Chondrocyte (in vitro differentiated cells): ENCODE results near the gene TACR1. TPM values are rescaled to one million over a fixed set of nuclear protein-coding genes. Genes with fewer than 3 reads are reported as not detected.

Experiments
- DNase-seq: peaks from one replicate; pipeline ENCODE4 v3.0.0; 2021; ENCODE audit warnings: mixed read lengths, low spot score
- H3K27ac Mint-ChIP-seq: one replicate; pipeline ENCODE4 v1.8.0; 2021; ENCODE audit warnings: mild to moderate bottlenecking, moderate library complexity, mixed read lengths; ENCODE audit not compliant: unreplicated experiment
- H3K27me3 Mint-ChIP-seq: 2 replicates; pipeline ENCODE4 v1.8.0; 2021; ENCODE audit warnings: low read depth, mixed read lengths
- H3K36me3 Mint-ChIP-seq: 2 replicates; pipeline ENCODE4 v1.8.0; 2021; ENCODE audit warnings: low read depth, mixed read lengths
- H3K4me1 Mint-ChIP-seq: 2 replicates; pipeline ENCODE4 v1.8.0; 2021; ENCODE audit warnings: low read depth, mild to moderate bottlenecking, mixed read lengths
- H3K4me3 Mint-ChIP-seq: one replicate; pipeline ENCODE4 v1.8.0; 2021; ENCODE audit warnings: mild to moderate bottlenecking, moderate library complexity, mixed read lengths; ENCODE audit not compliant: unreplicated experiment
- H3K9me3 Mint-ChIP-seq: 2 replicates; pipeline ENCODE4 v1.8.0; 2021; ENCODE audit warnings: low read depth, mixed read lengths
- total RNA-seq: library from RNA; stranded (reverse); gene quantifications from 3 replicates; pipeline ENCODE4 v1.2.1, GENCODE V29; 2021
- TF ChIP-seq, protein P1 (sequence below): fragments of 200-600 bp; sonication (generic); IDR thresholded peaks from 2 replicates; pipeline ENCODE4 v1.5.0; 2021; ENCODE audit warnings: antibody characterized with exemption, mild to moderate bottlenecking, moderate library complexity

TACR1 gene
- total RNA-seq, 1 donor from 2014 or later: not detected

DNA sequence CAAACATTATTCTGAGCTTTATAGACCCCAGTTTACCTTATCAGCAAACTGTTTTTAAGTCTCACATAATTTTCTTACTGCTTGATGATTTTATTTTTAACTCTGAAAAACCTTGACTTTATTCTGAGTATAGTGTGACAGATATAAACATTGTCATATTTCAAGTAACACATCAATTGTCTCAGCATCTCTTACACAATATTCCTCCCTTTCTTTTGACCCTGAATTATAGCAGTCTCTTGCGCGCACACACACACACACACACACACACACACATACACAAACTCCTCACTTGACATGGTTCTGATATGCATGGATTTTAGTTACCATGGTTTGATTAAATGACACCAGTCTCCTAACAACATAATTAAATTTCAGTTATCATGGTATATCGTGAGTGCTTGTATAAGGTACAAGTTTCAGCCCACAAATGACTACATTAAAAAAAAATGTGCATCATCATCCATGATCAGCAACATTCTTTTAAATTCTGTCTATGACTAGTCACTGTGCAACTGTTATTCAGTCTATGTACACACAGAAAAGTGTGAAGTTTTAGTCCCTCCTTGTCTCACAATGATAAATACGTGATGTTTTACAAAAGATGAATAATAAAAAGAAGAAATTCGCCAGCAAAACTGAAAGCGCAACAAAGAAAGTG is 39.5 kb upstream of the TACR1 start:
- peaks cover 20% of the 10 kb centered on the region for H3K9me3 Mint-ChIP-seq
- peak overlapping the region; percentile 45 for H3K27ac Mint-ChIP-seq
- no peaks in the 10 kb centered on the region for H3K27me3 Mint-ChIP-seq
- peaks cover 10% of the 10 kb centered on the region for H3K4me1 Mint-ChIP-seq
- no peak overlapping the region for H3K4me3 Mint-ChIP-seq
- H3K36me3 Mint-ChIP-seq: peaks cover 2% of the 10 kb centered on the region
- TF ChIP-seq, protein P1, sequence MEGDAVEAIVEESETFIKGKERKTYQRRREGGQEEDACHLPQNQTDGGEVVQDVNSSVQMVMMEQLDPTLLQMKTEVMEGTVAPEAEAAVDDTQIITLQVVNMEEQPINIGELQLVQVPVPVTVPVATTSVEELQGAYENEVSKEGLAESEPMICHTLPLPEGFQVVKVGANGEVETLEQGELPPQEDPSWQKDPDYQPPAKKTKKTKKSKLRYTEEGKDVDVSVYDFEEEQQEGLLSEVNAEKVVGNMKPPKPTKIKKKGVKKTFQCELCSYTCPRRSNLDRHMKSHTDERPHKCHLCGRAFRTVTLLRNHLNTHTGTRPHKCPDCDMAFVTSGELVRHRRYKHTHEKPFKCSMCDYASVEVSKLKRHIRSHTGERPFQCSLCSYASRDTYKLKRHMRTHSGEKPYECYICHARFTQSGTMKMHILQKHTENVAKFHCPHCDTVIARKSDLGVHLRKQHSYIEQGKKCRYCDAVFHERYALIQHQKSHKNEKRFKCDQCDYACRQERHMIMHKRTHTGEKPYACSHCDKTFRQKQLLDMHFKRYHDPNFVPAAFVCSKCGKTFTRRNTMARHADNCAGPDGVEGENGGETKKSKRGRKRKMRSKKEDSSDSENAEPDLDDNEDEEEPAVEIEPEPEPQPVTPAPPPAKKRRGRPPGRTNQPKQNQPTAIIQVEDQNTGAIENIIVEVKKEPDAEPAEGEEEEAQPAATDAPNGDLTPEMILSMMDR: no peak
- DNase-seq: no peak

GRCh38 chr2:75237296-75237695 is 38.0 kb upstream of the TACR1 start:
- Mint-ChIP-seq H3K27me3 (no peaks in the 10 kb centered on the region), H3K4me1 (peaks cover 10% of the 10 kb centered on the region), H3K9me3 (peaks cover 9% of the 10 kb centered on the region), H3K27ac (no peak overlapping the region), H3K4me3 (no peak overlapping the region), H3K36me3 (no peaks in the 10 kb centered on the region)
- DNase-seq: no peak
- TF ChIP-seq, protein P1: no peak

DNA sequence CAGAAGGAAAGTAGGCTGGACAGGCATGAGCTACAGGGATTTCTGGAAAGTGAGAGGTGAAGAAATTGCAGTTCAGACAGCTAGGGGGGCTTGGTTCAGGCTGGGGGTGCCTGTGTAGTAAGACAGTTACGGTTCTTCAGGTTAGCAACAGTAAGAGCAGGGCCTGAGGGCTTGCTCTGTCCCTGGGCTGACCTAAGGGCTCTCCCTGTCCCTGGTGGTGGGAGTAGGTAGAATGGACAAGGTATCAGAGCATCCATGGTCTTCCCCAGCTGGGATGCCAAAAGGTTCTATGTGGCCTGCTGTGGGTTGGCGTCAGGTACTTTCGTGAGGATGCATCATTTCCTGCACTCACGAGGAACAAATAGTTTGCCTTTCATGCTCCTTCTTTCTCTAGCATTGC is 34.6 kb upstream of the TACR1 start:
- Mint-ChIP-seq H3K27ac (no peak overlapping the region), H3K4me1 (peaks cover 4% of the 10 kb centered on the region), H3K4me3 (no peak overlapping the region), H3K9me3 (no peaks in the 10 kb centered on the region), H3K36me3 (no peaks in the 10 kb centered on the region), H3K27me3 (no peaks in the 10 kb centered on the region)
- TF ChIP-seq, protein P1: no peak
- no peak for DNase-seq

DNA sequence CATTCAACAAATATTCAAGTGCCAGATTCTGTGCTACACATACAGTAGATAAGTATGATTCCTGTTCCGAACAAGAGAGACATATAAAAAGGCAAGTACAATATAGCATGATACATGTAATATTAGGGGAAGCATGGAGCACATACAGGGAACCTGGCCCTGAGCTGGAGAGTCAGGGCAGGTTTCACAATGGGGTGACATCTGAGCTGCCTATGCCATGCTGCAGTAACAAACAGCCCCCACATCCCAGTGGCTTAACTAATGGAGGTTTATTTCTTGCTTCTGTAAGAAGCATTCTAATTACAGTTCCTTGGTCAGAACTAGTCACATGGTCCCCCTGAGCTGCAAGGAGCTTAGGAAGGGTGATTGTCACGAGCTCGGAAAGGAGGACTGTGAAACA is 27.3 kb upstream of the TACR1 start:
- no peak overlapping the region for H3K4me3 Mint-ChIP-seq
- DNase-seq: no peak
- H3K27ac Mint-ChIP-seq: no peak overlapping the region
- H3K27me3 Mint-ChIP-seq: no peaks in the 10 kb centered on the region
- H3K4me1 Mint-ChIP-seq: no peaks in the 10 kb centered on the region
- no peaks in the 10 kb centered on the region for H3K36me3 Mint-ChIP-seq
- TF ChIP-seq, protein P1: no peak
- no peaks in the 10 kb centered on the region for H3K9me3 Mint-ChIP-seq

DNA sequence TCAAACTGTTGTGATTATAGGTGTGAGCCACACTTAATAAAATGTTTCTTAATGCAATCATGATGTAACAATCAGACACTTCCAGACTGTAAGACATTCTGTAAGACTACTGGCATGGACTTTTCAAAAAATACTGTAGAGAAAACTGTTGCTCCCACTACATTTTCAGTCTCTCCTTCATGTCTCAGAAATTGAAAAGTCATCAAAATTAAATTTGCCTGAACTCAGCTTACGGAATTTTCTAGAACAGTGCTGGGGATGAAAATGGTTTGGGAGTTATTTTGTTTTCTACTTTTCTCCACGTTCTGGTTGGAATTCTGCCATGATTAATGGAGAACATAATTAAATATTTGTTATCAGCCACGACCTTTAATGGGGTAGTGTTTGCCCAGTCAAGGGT is 26.8 kb upstream of the TACR1 start:
- Mint-ChIP-seq H3K27ac (no peak overlapping the region), H3K9me3 (no peaks in the 10 kb centered on the region), H3K27me3 (no peaks in the 10 kb centered on the region), H3K4me1 (no peaks in the 10 kb centered on the region), H3K4me3 (no peak overlapping the region), H3K36me3 (no peaks in the 10 kb centered on the region)
- no peak for DNase-seq
- TF ChIP-seq, protein P1: no peak
